HG03520 (cell line): Measurements from ENCODE around the gene C19orf85.
"Not testable (repeated sequence)": the region's sequence is repeated elsewhere in the genome, so short reads cannot be mapped to it uniquely, and the experiment has no call there.

Source experiments
- ATAC-seq: cut with Tn5 transposase; IDR thresholded peaks from one replicate; pipeline ENCODE4 v1.9.1; 2021; ENCODE audit warnings: mild to moderate bottlenecking, moderate library complexity; ENCODE audit not compliant: unreplicated experiment

Gene C19orf85

GRCh38 chr19:55464662-55465054 is at the start of gene C19orf85:
C19orf85 (minus strand) TSS chr19:55464751; CDS start chr19:55464554, 197 bp downstream.
- no peak for ATAC-seq

GRCh38 chr19:55508120-55508519 is 43.6 kb upstream of the C19orf85 start:
- ATAC-seq, result no peak

GRCh38 chr19:55504981-55505380 is 40.4 kb upstream of the C19orf85 start:
- no peak for ATAC-seq

- no peak for ATAC-seq
These were observed 39.7 kb upstream of the C19orf85 start for GRCh38 chr19:55504252-55504603.

GRCh38 chr19:55503502-55504251 is 39.1 kb upstream of the C19orf85 start:
- ATAC-seq, result peak; percentile 92

- ATAC-seq, result no peak
These were observed 38.6 kb upstream of the C19orf85 start for GRCh38 chr19:55503157-55503501.

GRCh38 chr19:55502197-55502952 is 37.8 kb upstream of the C19orf85 start:
- ATAC-seq, result no peak

- no peak for ATAC-seq
These were observed 35.9 kb upstream of the C19orf85 start for GRCh38 chr19:55500368-55500952.

GRCh38 chr19:55498246-55498840 is 33.8 kb upstream of the C19orf85 start:
- no peak for ATAC-seq

GRCh38 chr19:55497763-55498162 is 33.2 kb upstream of the C19orf85 start:
- ATAC-seq, result no peak

GRCh38 chr19:55496820-55497219 is 32.3 kb upstream of the C19orf85 start:
- ATAC-seq, result not testable (repeated sequence)

GRCh38 chr19:55495646-55496349 is 31.2 kb upstream of the C19orf85 start:
- ATAC-seq, result no peak

GRCh38 chr19:55494172-55494761 is 29.7 kb upstream of the C19orf85 start:
- no peak for ATAC-seq

- ATAC-seq, result no peak
These were observed 29.2 kb upstream of the C19orf85 start for GRCh38 chr19:55493645-55494171.

GRCh38 chr19:55493052-55493644 is 28.6 kb upstream of the C19orf85 start:
- no peak for ATAC-seq

GRCh38 chr19:55492362-55492944 is 27.9 kb upstream of the C19orf85 start:
- no peak for ATAC-seq

- no peak for ATAC-seq
These were observed 27.2 kb upstream of the C19orf85 start for GRCh38 chr19:55491546-55492360.

- no peak for ATAC-seq
These were observed 26.2 kb upstream of the C19orf85 start for GRCh38 chr19:55490478-55491432.
